Myocyte (in vitro differentiated cells): ENCODE results near the gene PCBP3. TPM values are rescaled to one million over a fixed set of nuclear protein-coding genes. Genes with fewer than 3 reads are reported as not detected.
"Not testable (repeated sequence)": the region's sequence is repeated elsewhere in the genome, so short reads cannot be mapped to it uniquely, and the experiment has no call there.

ENCODE experiments used
- DNase-seq: peaks from one replicate; pipeline ENCODE4 v3.0.0-alpha.2; 2012; ENCODE audit warnings: low read depth
- total RNA-seq: library from RNA; depleted of rRNA; stranded (reverse); fragments of >200 nt; gene quantifications from 2 replicates; pipeline ENCODE4 v1.2.3, GENCODE V29; 2014

PCBP3 gene
- total RNA-seq, 1 donor from 2014 or later, result 1.5 TPM

GRCh38 chr21:45823100-45823681 lies 179.7 kb downstream of the PCBP3 start:
- no peak for DNase-seq

DNA sequence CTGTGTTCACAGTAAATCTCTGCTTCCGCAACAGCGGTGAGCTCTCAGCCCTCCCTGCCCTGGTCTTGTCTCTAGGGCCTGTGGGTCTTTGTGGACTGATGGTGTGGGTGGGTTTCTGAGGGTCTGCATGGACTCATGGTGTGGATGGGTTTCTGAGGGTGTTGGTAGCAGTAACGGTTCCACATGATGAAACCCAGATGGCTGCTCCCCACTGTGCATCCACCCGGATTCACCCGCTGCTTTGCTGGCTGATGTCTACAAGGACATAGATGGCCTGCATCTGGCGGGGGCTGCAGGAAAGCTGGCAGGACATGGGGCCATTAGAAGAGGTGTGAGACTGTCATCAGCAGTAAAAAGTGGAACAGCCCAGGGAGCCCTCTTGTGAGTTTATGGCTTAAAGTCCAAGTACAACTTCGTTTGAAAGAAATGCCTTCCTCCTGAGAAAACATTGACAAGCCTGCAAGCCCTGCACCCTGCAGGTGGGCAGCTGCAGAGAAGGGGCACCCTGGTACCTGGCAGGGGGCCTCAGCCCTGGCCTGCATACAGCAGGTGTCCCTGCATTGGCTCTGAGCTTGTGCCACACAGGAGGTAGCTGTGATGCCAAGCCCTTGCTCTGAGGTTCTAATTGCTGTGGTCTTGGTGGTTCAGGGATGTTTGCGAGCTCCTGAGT lies 181.2 kb downstream of the PCBP3 start:
- DNase-seq, result no peak

GRCh38 chr21:45825219-45825618 lies 181.7 kb downstream of the PCBP3 start:
- DNase-seq, result no peak

DNA sequence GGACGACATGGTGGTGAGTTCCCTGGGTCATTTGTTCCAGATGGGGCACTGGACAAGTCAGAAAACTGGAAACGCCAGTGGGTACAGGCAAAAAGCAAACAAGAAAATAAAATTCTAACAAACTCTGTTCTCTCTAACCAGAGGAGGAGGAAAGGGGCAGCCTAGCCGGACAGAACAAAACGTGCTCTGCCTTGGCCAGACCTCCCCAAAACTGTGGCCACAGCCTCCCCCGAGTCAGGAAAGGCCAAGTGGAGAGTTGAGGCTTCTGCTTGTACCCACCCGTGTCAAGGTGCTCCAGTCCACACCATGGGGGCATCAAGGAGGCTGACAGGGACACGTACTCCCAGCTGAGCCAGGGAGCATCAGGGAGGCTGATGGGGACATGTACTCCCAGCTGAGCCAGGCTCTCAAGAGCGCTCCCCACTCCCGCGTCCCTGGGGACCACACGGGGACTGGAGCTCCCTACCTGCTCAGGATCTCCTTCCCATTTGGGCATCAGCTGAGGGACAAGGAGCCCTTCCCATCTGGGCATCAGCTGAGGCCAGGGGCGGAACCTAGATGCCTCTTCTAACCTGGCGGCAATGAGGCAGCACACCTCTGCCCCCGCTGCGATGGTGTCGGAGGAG lies 183.3 kb downstream of the PCBP3 start:
- DNase-seq, result no peak

DNA sequence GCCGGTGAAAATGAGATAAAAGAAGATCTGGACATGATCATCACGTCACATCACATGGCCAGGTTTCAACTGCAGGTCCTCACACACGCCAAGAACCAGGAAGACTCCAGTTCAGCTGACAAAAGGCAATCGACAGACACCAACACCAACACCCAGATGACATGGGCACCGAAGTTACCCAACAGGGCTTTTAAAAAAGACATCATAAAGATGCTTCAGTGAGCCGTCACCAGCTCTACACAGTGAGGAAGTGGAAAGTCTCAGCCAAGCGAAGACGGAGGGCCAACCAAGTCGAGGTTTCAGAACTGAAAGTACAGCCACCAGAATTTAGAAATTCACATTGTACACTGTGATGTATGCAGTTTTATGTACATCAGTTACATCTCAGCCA lies 183.8 kb downstream of the PCBP3 start:
- DNase-seq, result no peak

DNA sequence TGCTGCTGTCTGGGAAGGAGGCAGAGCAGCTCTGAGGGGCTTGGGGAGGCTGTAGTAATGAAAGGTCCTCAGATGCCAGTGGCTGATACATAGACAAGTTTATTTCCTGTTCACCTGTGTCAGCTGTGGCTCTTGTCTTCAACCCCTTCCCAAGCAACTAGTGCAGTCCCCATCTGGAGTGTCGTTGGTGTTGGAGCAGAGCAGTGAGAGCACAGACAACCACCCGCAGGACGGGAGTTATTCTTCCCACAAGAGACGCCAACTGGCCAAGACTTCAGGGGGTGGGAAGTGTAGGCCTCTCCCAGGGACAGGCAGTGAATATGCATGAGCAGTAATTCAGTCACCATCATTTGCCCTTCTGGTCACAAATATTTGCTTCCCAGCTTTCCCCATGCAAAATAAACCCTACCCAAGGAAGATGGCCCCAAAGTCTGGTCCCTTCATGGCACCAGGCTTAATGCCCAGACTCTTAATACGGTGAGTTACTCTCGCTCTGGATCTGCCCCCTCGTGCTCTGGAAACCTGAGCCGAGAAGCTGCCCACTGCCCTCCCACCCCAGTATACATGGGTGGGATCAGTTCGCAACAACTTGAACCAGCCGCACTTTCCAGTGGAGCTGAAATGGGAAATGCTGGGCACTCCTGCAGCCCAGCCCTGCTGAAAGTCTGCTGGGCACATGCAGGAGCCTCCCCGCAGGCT lies 184.5 kb downstream of the PCBP3 start:
- DNase-seq, result no peak

- no peak for DNase-seq
These were observed 185.3 kb downstream of the PCBP3 start for GRCh38 chr21:45828580-45829570.

- DNase-seq, result no peak
These were observed 186.1 kb downstream of the PCBP3 start for GRCh38 chr21:45829668-45830067.

DNA sequence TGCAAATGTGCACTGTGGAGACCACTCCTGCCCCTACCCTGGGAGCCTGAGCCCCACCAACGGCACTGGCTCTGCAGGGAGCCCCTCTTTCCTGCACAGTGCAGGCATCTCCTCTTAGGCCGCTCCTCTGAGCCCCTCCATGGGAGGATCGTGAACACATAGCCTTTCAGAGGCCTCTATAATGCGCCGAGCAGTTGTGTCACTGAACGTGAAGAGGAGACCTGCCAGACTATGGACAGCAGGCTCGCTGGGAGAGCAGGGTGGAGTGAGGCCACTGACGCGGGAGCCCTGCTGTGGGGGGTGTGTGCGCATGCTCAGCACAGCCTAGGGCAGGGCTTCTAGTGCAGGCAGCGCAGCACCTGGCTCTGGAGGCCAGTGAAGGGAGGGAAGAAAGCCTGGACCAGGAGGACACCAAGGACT lies 186.7 kb downstream of the PCBP3 start:
- no peak for DNase-seq

GRCh38 chr21:45830720-45831366 lies 187.3 kb downstream of the PCBP3 start:
- no peak for DNase-seq

GRCh38 chr21:45831991-45832740 lies 188.6 kb downstream of the PCBP3 start:
- DNase-seq, result no peak

DNA sequence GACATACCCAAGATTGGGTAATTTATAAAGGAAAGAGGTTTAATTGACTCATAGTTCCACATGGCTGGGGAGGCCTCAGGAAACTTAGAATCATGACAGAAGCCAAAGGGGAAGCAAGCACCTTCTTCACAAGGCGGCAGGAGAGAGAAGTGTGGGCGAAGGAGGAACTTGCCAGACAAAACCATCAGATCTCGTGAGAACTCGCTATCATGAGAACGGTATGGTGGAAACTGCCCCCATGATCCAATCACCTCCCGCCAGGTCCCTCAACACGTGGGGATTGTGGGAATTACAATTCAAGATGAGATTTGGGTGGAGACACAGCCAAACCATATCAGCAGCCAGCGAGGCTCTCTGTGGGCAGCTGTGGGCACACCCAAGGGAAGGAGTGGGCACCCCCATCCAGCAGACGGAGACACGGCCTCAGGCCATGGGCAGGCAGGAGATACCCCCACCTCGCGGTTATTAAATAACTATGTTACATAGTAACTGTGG lies 189.3 kb downstream of the PCBP3 start:
- not testable (repeated sequence) for DNase-seq

DNA sequence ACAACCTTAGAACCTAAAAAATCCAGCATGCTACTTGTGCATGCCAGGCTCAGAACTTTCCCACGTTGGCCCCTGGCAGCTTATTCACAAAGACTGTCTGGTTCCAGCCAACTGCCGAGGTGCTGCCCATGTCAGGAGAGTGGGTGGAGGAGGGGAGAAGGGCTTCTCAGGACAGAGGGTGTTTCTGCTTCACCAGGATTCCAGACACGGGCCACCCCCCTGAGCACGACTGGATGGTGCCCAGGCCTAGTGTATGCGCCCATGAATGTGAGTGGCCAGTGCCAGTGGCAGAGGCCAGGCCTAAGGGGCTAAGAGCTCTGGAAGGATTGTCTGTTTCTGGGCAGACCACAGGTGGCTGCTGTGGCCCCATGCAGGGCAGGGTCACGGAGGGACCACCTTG lies 189.9 kb downstream of the PCBP3 start:
- no peak for DNase-seq

GRCh38 chr21:45834026-45834715 lies 190.6 kb downstream of the PCBP3 start:
- no peak for DNase-seq

GRCh38 chr21:45834821-45835293 lies 191.3 kb downstream of the PCBP3 start:
- DNase-seq, result no peak

DNA sequence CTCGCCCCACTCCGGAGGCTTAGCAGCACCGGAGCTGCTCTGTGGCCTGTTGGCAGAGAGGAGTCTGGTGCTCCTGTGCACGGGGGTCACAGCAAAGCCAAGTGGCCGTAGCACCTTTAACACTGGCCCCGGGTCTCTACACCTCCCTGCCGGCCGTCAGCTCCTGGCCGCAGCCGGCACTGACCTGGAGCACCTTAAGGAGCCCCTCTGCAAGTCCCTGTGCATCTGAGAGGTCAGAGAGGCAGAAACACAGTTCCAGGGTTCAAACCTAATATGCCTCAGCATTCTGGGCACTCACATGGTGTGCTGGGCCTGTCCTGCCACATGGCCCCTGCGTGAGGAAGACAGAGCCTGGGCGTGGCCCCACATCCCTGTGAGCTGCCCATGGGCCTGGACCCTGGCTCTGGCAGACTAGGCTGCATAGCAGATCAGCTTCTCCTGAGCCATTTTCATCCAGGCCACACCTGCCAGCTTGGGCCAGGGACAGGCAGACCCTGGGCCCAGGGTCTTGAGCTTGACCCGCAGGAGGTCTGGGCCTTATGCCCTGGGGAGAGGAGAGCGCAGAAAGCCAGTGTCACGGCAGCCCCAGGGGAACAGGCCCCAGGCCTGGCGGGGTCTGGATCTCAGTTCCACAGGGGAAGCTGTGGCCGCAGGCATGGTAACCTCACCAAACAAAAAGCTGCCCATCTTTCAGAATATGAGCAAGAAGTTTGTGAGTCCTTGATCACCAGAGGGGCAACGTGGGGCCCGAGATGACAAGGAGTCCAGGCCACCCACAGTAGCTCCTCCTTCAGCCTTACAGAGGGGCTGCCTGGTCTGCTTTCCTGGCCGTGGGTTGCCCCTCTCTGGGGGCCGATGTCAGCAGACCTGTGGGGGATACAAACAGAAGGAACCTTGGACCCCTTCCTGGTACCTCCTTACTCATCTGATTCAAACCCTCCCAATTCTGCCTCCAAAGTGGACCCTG lies 192.1 kb downstream of the PCBP3 start:
- DNase-seq, result no peak

GRCh38 chr21:45836268-45836655 lies 192.7 kb downstream of the PCBP3 start:
- DNase-seq, result no peak
